Caco-2 (cell line): ENCODE measurements around the gene MBD4. TPM values are rescaled to one million over a fixed set of nuclear protein-coding genes. Genes with fewer than 3 reads are reported as not detected.
"Not testable (repeated sequence)": the region's sequence is repeated elsewhere in the genome, so short reads cannot be mapped to it uniquely, and the experiment has no call there.

ENCODE experiments used
- BruUV-seq: library from RNA; stranded (reverse); fragments of 400-500 nt; replicated peaks from 2 replicates; lab custom pipeline; 2021; lab: Mats Ljungman, UMichigan
- CTCF ChIA-PET: fragments of 300-600 bp; sonication (Branson Sonifier 250); formaldehyde crosslinking; loops from one replicate; lab custom pipeline; 2022; ENCODE audit warnings: antibody characterized with exemption; lab: Charles Lee
- POLR2A ChIA-PET: fragments of 300-600 bp; sonication (Branson Sonifier 250); formaldehyde crosslinking; loops from one replicate; lab custom pipeline; 2022; ENCODE audit warnings: antibody characterized with exemption; lab: Charles Lee
- DNase-seq, 2 experiments: peaks; one replicate each; pipeline versions ENCODE4 v3.0.0 to v3.0.0-alpha.2; 2020 to 2022
- H3K27me3 ChIP-seq: replicated peaks from 2 replicates; pipeline ENCODE4 v1.6.0; 2011; ENCODE audit warnings: low read length; ENCODE audit not compliant: control insufficient read depth, insufficient read depth
- H3K36me3 ChIP-seq: 2 replicates; pipeline ENCODE4 v1.5.1; 2011; ENCODE audit warnings: low read length; ENCODE audit not compliant: control insufficient read depth, insufficient read depth
- H3K4me1 ChIP-seq: fragments of 250-450 bp; sonication (Bioruptor Pico); 2 replicates; pipeline ENCODE4 v1.5.1; 2020; ENCODE audit warnings: mild to moderate bottlenecking
- H3K4me3 ChIP-seq: 2 replicates; pipeline ENCODE4 v1.5.1; 2011; ENCODE audit warnings: low read depth, mild to moderate bottlenecking, control low read depth, low read length
- H3K9me3 ChIP-seq: fragments of 250-450 bp; sonication (Bioruptor Pico); 2 replicates; pipeline ENCODE4 v1.5.1; 2020; ENCODE audit warnings: mild to moderate bottlenecking, moderate library complexity
- H3K27ac Mint-ChIP-seq: one replicate; pipeline ENCODE4 v1.8.0; 2022; ENCODE audit warnings: mixed read lengths; ENCODE audit not compliant: unreplicated experiment
- H3K27me3 Mint-ChIP-seq: one replicate; pipeline ENCODE4 v1.8.0; 2022; ENCODE audit warnings: mixed read lengths; ENCODE audit not compliant: insufficient read depth, unreplicated experiment
- H3K36me3 Mint-ChIP-seq: one replicate; pipeline ENCODE4 v1.8.0; 2022; ENCODE audit warnings: mild to moderate bottlenecking, mixed read lengths; ENCODE audit not compliant: insufficient read depth, unreplicated experiment
- H3K4me1 Mint-ChIP-seq: one replicate; pipeline ENCODE4 v1.8.0; 2022; ENCODE audit warnings: low read depth, mixed read lengths; ENCODE audit not compliant: unreplicated experiment
- H3K4me3 Mint-ChIP-seq: one replicate; pipeline ENCODE4 v1.8.0; 2022; ENCODE audit warnings: mild to moderate bottlenecking, moderate library complexity, mixed read lengths; ENCODE audit not compliant: unreplicated experiment
- H3K9me3 Mint-ChIP-seq: one replicate; pipeline ENCODE4 v1.8.0; 2022; ENCODE audit warnings: mixed read lengths; ENCODE audit not compliant: unreplicated experiment
- intact Hi-C: fragments of 100-400 bp; cut with micrococcal nuclease; formaldehyde crosslinking; loops from one replicate; pipeline ENCODE4 v1.10.0; 2022; ENCODE audit not compliant: unreplicated experiment
- total RNA-seq: library from RNA; stranded (reverse); gene quantifications from 2 replicates; pipeline ENCODE4 v1.2.3, GENCODE V29; 2022
- TF ChIP-seq, protein P1 (sequence below), 2 experiments: fragments of 200-600 bp in 1 of 2; IDR thresholded peaks; 1 replicate in 1 of 2; 2 replicates in 1 of 2; pipeline versions ENCODE4 v1.5.1 to v1.8.0; 2011 to 2022; ENCODE audit warnings: antibody characterized with exemption in 1 of 2, control low read depth in 1 of 2, inconsistent platforms in 1 of 2, low read depth in 1 of 2, low read length in 1 of 2, mild to moderate bottlenecking in 1 of 2, moderate library complexity in 1 of 2; ENCODE audit not compliant: insufficient read depth in 1 of 2, severe bottlenecking in 1 of 2, unreplicated experiment in 1 of 2

MBD4 gene
- total RNA-seq, 1 experiment from 2014 or later = 33.5 TPM

- Mint-ChIP-seq H3K27ac (no peak overlapping the region), H3K4me3 (no peak overlapping the region), H3K27me3 (no peaks in the 10 kb centered on the region), H3K4me1 (peaks cover 11% of the 10 kb centered on the region), H3K36me3 (peaks cover 6% of the 10 kb centered on the region), H3K9me3 (no peaks in the 10 kb centered on the region)
- CTCF ChIA-PET = interaction anchor here (1.1 kb wide), 1 partner anchor 104 kb away, joined by 3 read pairs; no protein-coding TSS in a partner anchor
- Histone ChIP-seq H3K36me3 (peaks cover 2% of the 10 kb centered on the region; the same call in 1 of the 2 replicates), H3K27me3 (no peaks in the 10 kb centered on the region), H3K4me1 (no peaks in the 10 kb centered on the region; the same call in 1 of the 2 replicates), H3K9me3 (no peaks in the 10 kb centered on the region), H3K4me3 (no peak overlapping the region)
- DNase-seq = no peak
- no TSS peak for BruUV-seq
- TF ChIP-seq, protein P1, sequence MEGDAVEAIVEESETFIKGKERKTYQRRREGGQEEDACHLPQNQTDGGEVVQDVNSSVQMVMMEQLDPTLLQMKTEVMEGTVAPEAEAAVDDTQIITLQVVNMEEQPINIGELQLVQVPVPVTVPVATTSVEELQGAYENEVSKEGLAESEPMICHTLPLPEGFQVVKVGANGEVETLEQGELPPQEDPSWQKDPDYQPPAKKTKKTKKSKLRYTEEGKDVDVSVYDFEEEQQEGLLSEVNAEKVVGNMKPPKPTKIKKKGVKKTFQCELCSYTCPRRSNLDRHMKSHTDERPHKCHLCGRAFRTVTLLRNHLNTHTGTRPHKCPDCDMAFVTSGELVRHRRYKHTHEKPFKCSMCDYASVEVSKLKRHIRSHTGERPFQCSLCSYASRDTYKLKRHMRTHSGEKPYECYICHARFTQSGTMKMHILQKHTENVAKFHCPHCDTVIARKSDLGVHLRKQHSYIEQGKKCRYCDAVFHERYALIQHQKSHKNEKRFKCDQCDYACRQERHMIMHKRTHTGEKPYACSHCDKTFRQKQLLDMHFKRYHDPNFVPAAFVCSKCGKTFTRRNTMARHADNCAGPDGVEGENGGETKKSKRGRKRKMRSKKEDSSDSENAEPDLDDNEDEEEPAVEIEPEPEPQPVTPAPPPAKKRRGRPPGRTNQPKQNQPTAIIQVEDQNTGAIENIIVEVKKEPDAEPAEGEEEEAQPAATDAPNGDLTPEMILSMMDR (IDR thresholded peaks at IDR 0.05; ENCODE audit: insufficient read depth in 1 of 2, low read depth in 1 of 2, low read length in 1 of 2, severe bottlenecking in 1 of 2, unreplicated experiment in 1 of 2) = no peak
- POLR2A ChIA-PET = no interaction called here
- intact Hi-C loops = no loop called here
These were observed 47.6 kb upstream of the MBD4 start for GRCh38 chr3:129487183-129487867.

DNA sequence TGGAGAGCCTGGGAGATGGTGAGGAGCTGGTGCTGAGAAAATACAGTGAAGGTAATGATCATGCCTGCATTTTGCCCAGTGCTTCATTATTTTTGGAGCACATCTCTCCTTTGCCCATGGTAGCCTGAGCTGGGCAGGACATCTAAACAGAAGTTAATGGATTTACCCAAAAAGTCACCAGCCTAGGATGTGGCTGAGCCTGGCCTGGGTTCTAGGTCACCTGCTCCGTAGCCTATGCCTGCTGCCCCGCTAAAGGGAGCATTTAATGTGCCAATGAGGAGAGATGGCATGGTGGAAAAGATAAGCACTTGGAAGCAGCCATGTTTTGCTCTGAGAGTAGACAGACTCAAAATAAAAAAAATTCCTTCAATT lies 46.9 kb upstream of the MBD4 start:
- H3K9me3 Mint-ChIP-seq = no peaks in the 10 kb centered on the region
- H3K4me1 Mint-ChIP-seq = peaks cover 11% of the 10 kb centered on the region
- Histone ChIP-seq H3K36me3 (peaks cover 2% of the 10 kb centered on the region; the same call in 1 of the 2 replicates), H3K4me1 (no peaks in the 10 kb centered on the region; the same call in 1 of the 2 replicates), H3K9me3 (no peaks in the 10 kb centered on the region), H3K4me3 (no peak overlapping the region), H3K27me3 (no peaks in the 10 kb centered on the region)
- H3K36me3 Mint-ChIP-seq = peaks cover 6% of the 10 kb centered on the region
- intact Hi-C loops = no loop called here
- POLR2A ChIA-PET = no interaction called here
- TF ChIP-seq, protein P1 (IDR thresholded peaks at IDR 0.05; ENCODE audit: insufficient read depth in 1 of 2, low read depth in 1 of 2, low read length in 1 of 2, severe bottlenecking in 1 of 2, unreplicated experiment in 1 of 2) = no peak
- no TSS peak for BruUV-seq
- H3K27ac Mint-ChIP-seq = peak overlapping the region; percentile 74
- H3K4me3 Mint-ChIP-seq = no peak overlapping the region
- H3K27me3 Mint-ChIP-seq = no peaks in the 10 kb centered on the region
- no peak for DNase-seq
- CTCF ChIA-PET = interaction anchor here (1.1 kb wide), 1 partner anchor 103 kb away, joined by 3 read pairs; no protein-coding TSS in a partner anchor

- no peaks in the 10 kb centered on the region; the same call in 1 of the 2 replicates for H3K4me1 ChIP-seq
- H3K9me3 Mint-ChIP-seq = no peaks in the 10 kb centered on the region
- no peak overlapping the region for H3K4me3 Mint-ChIP-seq
- no peak overlapping the region for H3K4me3 ChIP-seq
- H3K27me3 ChIP-seq = no peaks in the 10 kb centered on the region
- TF ChIP-seq, protein P1 (IDR thresholded peaks at IDR 0.05; ENCODE audit: insufficient read depth in 1 of 2, low read depth in 1 of 2, low read length in 1 of 2, severe bottlenecking in 1 of 2, unreplicated experiment in 1 of 2) = no peak
- DNase-seq = peak; percentile 40 to 49
- POLR2A ChIA-PET = no interaction called here
- H3K36me3 ChIP-seq = peaks cover 2% of the 10 kb centered on the region; the same call in 1 of the 2 replicates
- CTCF ChIA-PET = interaction anchor here (0.8 to 1.1 kb wide), 2 partner anchors 102 to 142 kb away, joined by 3 read pairs; no protein-coding TSS in a partner anchor
- BruUV-seq = no TSS peak
- H3K27me3 Mint-ChIP-seq = no peaks in the 10 kb centered on the region
- intact Hi-C loops = no loop called here
- peaks cover 6% of the 10 kb centered on the region for H3K36me3 Mint-ChIP-seq
- H3K9me3 ChIP-seq = no peaks in the 10 kb centered on the region
- peaks cover 11% of the 10 kb centered on the region for H3K4me1 Mint-ChIP-seq
- H3K27ac Mint-ChIP-seq = peak overlapping the region; percentile 74
These were observed 46.2 kb upstream of the MBD4 start for GRCh38 chr3:129485721-129486663.

GRCh38 chr3:129485146-129485545 lies 45.4 kb upstream of the MBD4 start:
- POLR2A ChIA-PET = not testable (repeated sequence)

More at GRCh38 chr3:129485146-129485545, 45.4 kb upstream of the MBD4 start:
- BruUV-seq, H3K36me3 Mint-ChIP-seq, DNase-seq, H3K4me3 Mint-ChIP-seq, H3K9me3 ChIP-seq, H3K4me1 ChIP-seq, intact Hi-C loops, H3K36me3 ChIP-seq, H3K27me3 ChIP-seq, CTCF ChIA-PET, H3K27me3 Mint-ChIP-seq, H3K4me3 ChIP-seq, H3K9me3 Mint-ChIP-seq: not testable (repeated sequence)
- Mint-ChIP-seq H3K27ac (peak overlapping the region; percentile 74), H3K4me1 (peaks cover 11% of the 10 kb centered on the region)
